Stimulated activated CD4-positive, alpha-beta T cell treated with anti-CD3 and anti-CD28 coated beads, Interleukin-4, amount 100 ng/mL, for 4 hours (primary cell): ENCODE data around the gene AIF1L.

Experiments
- DNase-seq, 2 experiments: peaks; one replicate each; pipeline ENCODE4 v3.0.0-alpha.2; 2020

The AIF1L gene

GRCh38 chr9:131078427-131079366 is 17.6 kb upstream of the AIF1L start:
- no peak for DNase-seq

- no peak for DNase-seq
Observed at GRCh38 chr9:131080589-131080988, 15.7 kb upstream of the AIF1L start.

GRCh38 chr9:131081868-131082267 is 14.5 kb upstream of the AIF1L start:
- no peak for DNase-seq

GRCh38 chr9:131082774-131083512 is 13.4 kb upstream of the AIF1L start:
- no peak for DNase-seq

- no peak for DNase-seq
Observed at GRCh38 chr9:131084661-131085369, 11.5 kb upstream of the AIF1L start.

GRCh38 chr9:131085370-131086122 is 10.8 kb upstream of the AIF1L start:
- no peak for DNase-seq

GRCh38 chr9:131087354-131087893 is 8.9 kb upstream of the AIF1L start:
- no peak for DNase-seq

- DNase-seq, result no peak
Observed at GRCh38 chr9:131090025-131090787, 6.1 kb upstream of the AIF1L start.

GRCh38 chr9:131091352-131091992 is 4.9 kb upstream of the AIF1L start:
- DNase-seq, result no peak

GRCh38 chr9:131092030-131092429 is 4.3 kb upstream of the AIF1L start:
- DNase-seq, result no peak

GRCh38 chr9:131092548-131093440 is 3.5 kb upstream of the AIF1L start:
- DNase-seq, result no peak

- DNase-seq, result no peak
Observed at GRCh38 chr9:131094015-131094414, 2.3 kb upstream of the AIF1L start.

- DNase-seq, result no peak
Observed at GRCh38 chr9:131094622-131095021, 1.7 kb upstream of the AIF1L start.

- no peak for DNase-seq
Observed at GRCh38 chr9:131095666-131096268, 564 bp upstream of the AIF1L start.

- no peak for DNase-seq
Observed at GRCh38 chr9:131097126-131097947, 1.0 kb downstream of the AIF1L start.

GRCh38 chr9:131097948-131098278 is 1.6 kb downstream of the AIF1L start:
- DNase-seq, result no peak

- no peak for DNase-seq
Observed at GRCh38 chr9:131098391-131099101, 2.2 kb downstream of the AIF1L start.

- no peak for DNase-seq
Observed at GRCh38 chr9:131099102-131099606, 2.8 kb downstream of the AIF1L start.
